ENCODE results near the gene SCTR. TPM values are rescaled to one million over a fixed set of nuclear protein-coding genes. Genes with fewer than 3 reads are reported as not detected.

SCTR gene
- total RNA-seq, 1 donor: not detected

GRCh38 chr2:119438726-119439284 lies 85.5 kb downstream of the SCTR start:
- no peak overlapping the region for H3K4me3 ChIP-seq (ENCODE audit: low read depth, low read length)
- TF ChIP-seq CTCF (IDR thresholded peaks at IDR 0.05; ENCODE audit: insufficient read depth, low read length): no peak
- DNase-seq (ENCODE audit: low read depth): no peak

DNA sequence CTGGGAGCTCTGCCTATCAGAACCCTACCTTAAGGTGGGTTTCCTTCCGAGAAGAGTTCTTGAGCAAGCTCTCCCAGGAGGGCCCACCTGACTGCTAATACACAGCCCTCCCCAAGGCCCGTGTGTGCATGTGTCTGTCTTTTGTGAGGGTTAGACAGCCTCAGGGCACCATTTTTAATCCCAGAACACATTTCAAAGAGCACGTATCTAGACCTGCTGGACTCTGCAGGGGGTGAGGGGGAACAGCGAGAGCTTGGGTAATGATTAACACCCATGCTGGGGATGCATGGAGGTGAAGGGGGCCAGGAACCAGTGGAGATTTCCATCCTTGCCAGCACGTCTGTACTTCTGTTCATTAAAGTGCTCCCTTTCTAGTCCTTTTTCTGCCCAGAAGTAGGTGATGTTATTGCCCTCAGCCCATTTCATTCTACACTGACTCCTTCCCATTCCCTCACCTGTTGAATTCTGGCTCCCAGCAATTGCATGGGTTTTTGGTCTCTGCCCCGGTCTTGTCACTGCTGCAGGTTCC lies 86.1 kb downstream of the SCTR start:
- no peak for TF ChIP-seq CTCF (IDR thresholded peaks at IDR 0.05; ENCODE audit: insufficient read depth, low read length)
- no peak overlapping the region for H3K4me3 ChIP-seq (ENCODE audit: low read depth, low read length)

DNA sequence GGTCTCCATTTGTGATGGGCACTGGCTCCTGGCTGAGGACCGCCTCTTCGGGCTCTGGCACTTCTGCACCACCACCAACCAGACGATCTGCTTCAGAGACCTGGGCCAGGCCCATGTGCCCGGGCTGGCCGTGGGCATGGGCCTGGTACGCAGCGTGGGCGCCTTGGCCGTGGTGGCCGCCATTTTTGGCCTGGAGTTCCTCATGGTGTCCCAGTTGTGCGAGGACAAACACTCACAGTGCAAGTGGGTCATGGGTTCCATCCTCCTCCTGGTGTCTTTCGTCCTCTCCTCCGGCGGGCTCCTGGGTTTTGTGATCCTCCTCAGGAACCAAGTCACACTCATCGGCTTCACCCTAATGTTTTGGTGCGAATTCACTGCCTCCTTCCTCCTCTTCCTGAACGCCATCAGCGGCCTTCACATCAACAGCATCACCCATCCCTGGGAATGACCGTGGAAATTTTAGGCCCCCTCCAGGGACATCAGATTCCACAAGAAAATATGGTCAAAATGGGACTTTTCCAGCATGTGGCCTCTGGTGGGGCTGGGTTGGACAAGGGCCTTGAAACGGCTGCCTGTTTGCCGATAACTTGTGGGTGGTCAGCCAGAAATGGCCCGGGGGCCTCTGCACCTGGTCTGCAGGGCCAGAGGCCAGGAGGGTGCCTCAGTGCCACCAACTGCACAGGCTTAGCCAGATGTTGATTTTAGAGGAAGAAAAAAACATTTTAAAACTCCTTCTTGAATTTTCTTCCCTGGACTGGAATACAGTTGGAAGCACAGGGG lies 87.1 kb downstream of the SCTR start:
- DNase-seq (ENCODE audit: low read depth): no peak

More for the DNA sequence above, 86.1 kb downstream of the SCTR start:
- no peak for DNase-seq (ENCODE audit: low read depth)

GRCh38 chr2:119435953-119436297 lies 88.4 kb downstream of the SCTR start:
- DNase-seq (ENCODE audit: low read depth): no peak
- no peak overlapping the region for H3K4me3 ChIP-seq (ENCODE audit: low read depth, low read length)
- no peak for TF ChIP-seq CTCF (IDR thresholded peaks at IDR 0.05; ENCODE audit: insufficient read depth, low read length)

More for the DNA sequence above, 87.1 kb downstream of the SCTR start:
- TF ChIP-seq CTCF (IDR thresholded peaks at IDR 0.05; ENCODE audit: insufficient read depth, low read length): no peak
- H3K4me3 ChIP-seq (ENCODE audit: low read depth, low read length): no peak overlapping the region

GRCh38 chr2:119435081-119435952 lies 89.0 kb downstream of the SCTR start:
- no peak overlapping the region for H3K4me3 ChIP-seq (ENCODE audit: low read depth, low read length)
- no peak for TF ChIP-seq CTCF (IDR thresholded peaks at IDR 0.05; ENCODE audit: insufficient read depth, low read length)
- no peak for DNase-seq (ENCODE audit: low read depth)

- DNase-seq (ENCODE audit: low read depth): no peak
- no peak overlapping the region for H3K4me3 ChIP-seq (ENCODE audit: low read depth, low read length)
- no peak for TF ChIP-seq CTCF (IDR thresholded peaks at IDR 0.05; ENCODE audit: insufficient read depth, low read length)
Observed at GRCh38 chr2:119434664-119435063, 89.6 kb downstream of the SCTR start.

Measured in fibroblast of the aortic adventitia (primary cell).